ENCODE data around the gene TREML1.

- TF ChIP-seq CTCF (conservative IDR thresholded peaks at IDR 0.05 in 1 of 2, IDR thresholded peaks at IDR 0.05 in 1 of 2; ENCODE audit: low read depth in 1 of 2, low read length in 2 of 2), result no peak
- no peak for TF ChIP-seq EZH2 (IDR thresholded peaks at IDR 0.05; ENCODE audit: low read length, missing control alignments)
These were observed 7.9 kb upstream of the TREML1 start for GRCh38 chr6:41161851-41162552.
